Measurements from ENCODE around the gene IGDCC3.
A peak's percentile ranks its signal among the peaks of the same experiment; 100 is the strongest.

Gene IGDCC3

GRCh38 chr15:65386886-65387285, 9.1 kb upstream of the IGDCC3 start:
- no peak for DNase-seq (ENCODE audit: low read depth)

GRCh38 chr15:65386376-65386775, 8.6 kb upstream of the IGDCC3 start:
- no peak for DNase-seq (ENCODE audit: low read depth)

- no peak for DNase-seq (ENCODE audit: low read depth)
These were observed 8.1 kb upstream of the IGDCC3 start for GRCh38 chr15:65385870-65386258.

- peak; percentile 70 for DNase-seq (ENCODE audit: low read depth)
These were observed 7.4 kb upstream of the IGDCC3 start for GRCh38 chr15:65384895-65385869.

GRCh38 chr15:65384505-65384894, 6.7 kb upstream of the IGDCC3 start:
- no peak for DNase-seq (ENCODE audit: low read depth)

- DNase-seq (ENCODE audit: low read depth): no peak
These were observed 6.2 kb upstream of the IGDCC3 start for GRCh38 chr15:65383991-65384390.

- no peak for DNase-seq (ENCODE audit: low read depth)
These were observed 5.7 kb upstream of the IGDCC3 start for GRCh38 chr15:65383456-65383855.

GRCh38 chr15:65382921-65383320, 5.1 kb upstream of the IGDCC3 start:
- no peak for DNase-seq (ENCODE audit: low read depth)

GRCh38 chr15:65382146-65382491, 4.3 kb upstream of the IGDCC3 start:
- DNase-seq (ENCODE audit: low read depth): no peak

GRCh38 chr15:65381445-65382145, 3.8 kb upstream of the IGDCC3 start:
- no peak for DNase-seq (ENCODE audit: low read depth)

- DNase-seq (ENCODE audit: low read depth): no peak
These were observed 2.2 kb upstream of the IGDCC3 start for GRCh38 chr15:65379986-65380385.

GRCh38 chr15:65377105-65377975, 462 bp downstream of the IGDCC3 start:
- no peak for DNase-seq (ENCODE audit: low read depth)

GRCh38 chr15:65376767-65377104, 1.1 kb downstream of the IGDCC3 start:
- no peak for DNase-seq (ENCODE audit: low read depth)

- no peak for DNase-seq (ENCODE audit: low read depth)
These were observed 1.8 kb downstream of the IGDCC3 start for GRCh38 chr15:65375871-65376607.

- no peak for DNase-seq (ENCODE audit: low read depth)
These were observed 2.9 kb downstream of the IGDCC3 start for GRCh38 chr15:65374821-65375401.

GRCh38 chr15:65374334-65374733, 3.5 kb downstream of the IGDCC3 start:
- DNase-seq (ENCODE audit: low read depth): no peak

- no peak for DNase-seq (ENCODE audit: low read depth)
These were observed 4.6 kb downstream of the IGDCC3 start for GRCh38 chr15:65373163-65373651.

- no peak for DNase-seq (ENCODE audit: low read depth)
These were observed 5.1 kb downstream of the IGDCC3 start for GRCh38 chr15:65372787-65373067.

- no peak for DNase-seq (ENCODE audit: low read depth)
These were observed 5.6 kb downstream of the IGDCC3 start for GRCh38 chr15:65371976-65372786.

GRCh38 chr15:65370885-65371284, 6.9 kb downstream of the IGDCC3 start:
- no peak for DNase-seq (ENCODE audit: low read depth)

- no peak for DNase-seq (ENCODE audit: low read depth)
These were observed 8.2 kb downstream of the IGDCC3 start for GRCh38 chr15:65369651-65370050.
